WERI-Rb-1 (cell line): ENCODE measurements around the gene MEPE.

Source experiments
- DNase-seq: peaks from one replicate; pipeline ENCODE4 v3.0.0-alpha.2; 2020
- H3K27ac ChIP-seq: fragments of 250-450 bp; sonication (Bioruptor Pico); 2 replicates; pipeline ENCODE4 v1.5.1; 2020; ENCODE audit warnings: mild to moderate bottlenecking, moderate library complexity
- H3K27me3 ChIP-seq: fragments of 250-450 bp; sonication (Bioruptor Pico); 2 replicates; pipeline ENCODE4 v1.5.1; 2021; ENCODE audit warnings: mild to moderate bottlenecking, low read depth, moderate library complexity; ENCODE audit not compliant: insufficient read depth, severe bottlenecking
- H3K36me3 ChIP-seq: fragments of 250-450 bp; sonication (Bioruptor Pico); 2 replicates; pipeline ENCODE4 v1.5.1; 2020; ENCODE audit warnings: mild to moderate bottlenecking, moderate library complexity
- H3K4me3 ChIP-seq: 2 replicates; pipeline ENCODE4 v1.5.1; 2011; ENCODE audit warnings: low read depth, mild to moderate bottlenecking, control low read depth, low read length
- H3K9me3 ChIP-seq: fragments of 250-450 bp; sonication (Bioruptor Pico); 2 replicates; pipeline ENCODE4 v1.5.1; 2021; ENCODE audit warnings: mild to moderate bottlenecking, moderate library complexity; ENCODE audit not compliant: severe bottlenecking
- CTCF ChIP-seq: IDR thresholded peaks from 2 replicates; pipeline ENCODE4 v1.5.1; 2011; ENCODE audit warnings: low read depth, mild to moderate bottlenecking, control low read depth, inconsistent platforms, low read length

The MEPE gene

GRCh38 chr4:87844452-87844851 is 11.7 kb downstream of the MEPE start:
- DNase-seq = no peak
- Histone ChIP-seq H3K27me3 (no peaks in the 10 kb centered on the region), H3K4me3 (no peak overlapping the region), H3K9me3 (no peaks in the 10 kb centered on the region), H3K36me3 (no peaks in the 10 kb centered on the region), H3K27ac (no peak overlapping the region)
- no peak for TF ChIP-seq CTCF

DNA sequence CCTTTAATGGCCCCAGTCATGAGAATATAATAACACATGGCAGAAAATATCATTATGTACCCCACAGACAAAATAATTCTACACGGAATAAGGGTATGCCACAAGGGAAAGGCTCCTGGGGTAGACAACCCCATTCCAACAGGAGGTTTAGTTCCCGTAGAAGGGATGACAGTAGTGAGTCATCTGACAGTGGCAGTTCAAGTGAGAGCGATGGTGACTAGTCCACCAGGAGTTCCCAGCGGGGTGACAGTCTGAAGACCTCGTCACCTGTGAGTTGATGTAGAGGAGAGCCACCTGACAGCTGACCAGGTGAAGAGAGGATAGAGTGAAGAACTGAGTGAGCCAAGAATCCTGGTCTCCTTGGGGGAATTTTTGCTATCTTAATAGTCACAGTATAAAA is 13.5 kb downstream of the MEPE start:
- Histone ChIP-seq H3K27ac (no peak overlapping the region), H3K4me3 (no peak overlapping the region), H3K27me3 (no peaks in the 10 kb centered on the region), H3K9me3 (no peaks in the 10 kb centered on the region), H3K36me3 (no peaks in the 10 kb centered on the region)
- no peak for DNase-seq
- TF ChIP-seq CTCF = no peak

GRCh38 chr4:87848622-87849351 is 16.0 kb downstream of the MEPE start:
- no peaks in the 10 kb centered on the region for H3K27me3 ChIP-seq
- peak overlapping the region; percentile 35 for H3K4me3 ChIP-seq
- no peak overlapping the region for H3K27ac ChIP-seq
- H3K9me3 ChIP-seq = no peaks in the 10 kb centered on the region
- no peaks in the 10 kb centered on the region for H3K36me3 ChIP-seq
- TF ChIP-seq CTCF = peak; percentile 68
- peak; percentile 29 for DNase-seq

GRCh38 chr4:87849612-87850011 is 16.8 kb downstream of the MEPE start:
- no peak overlapping the region for H3K4me3 ChIP-seq
- H3K9me3 ChIP-seq = no peaks in the 10 kb centered on the region
- no peak for DNase-seq
- no peaks in the 10 kb centered on the region for H3K27me3 ChIP-seq
- no peaks in the 10 kb centered on the region for H3K36me3 ChIP-seq
- TF ChIP-seq CTCF = no peak
- H3K27ac ChIP-seq = no peak overlapping the region

DNA sequence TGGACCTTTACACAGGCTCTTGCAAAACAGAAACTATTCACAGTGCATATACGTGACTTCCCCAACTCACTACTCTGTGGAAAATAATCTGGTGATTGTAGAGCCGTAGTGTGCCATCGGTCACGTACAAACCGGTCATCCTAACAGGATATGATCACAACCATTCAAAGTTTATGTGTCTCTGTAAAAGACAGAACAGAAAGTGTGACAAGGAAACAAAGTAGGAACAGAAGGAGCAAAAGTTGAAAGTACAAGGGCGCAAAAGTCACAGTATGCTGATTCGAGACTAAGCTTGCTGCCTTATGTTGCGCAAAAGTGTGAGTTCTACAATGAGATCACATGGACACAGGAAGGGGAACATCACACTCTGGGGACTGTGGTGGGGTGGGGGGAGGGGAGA is 18.6 kb downstream of the MEPE start:
- no peak for DNase-seq
- no peaks in the 10 kb centered on the region for H3K27me3 ChIP-seq
- no peaks in the 10 kb centered on the region for H3K36me3 ChIP-seq
- no peak for TF ChIP-seq CTCF
- H3K9me3 ChIP-seq = no peaks in the 10 kb centered on the region
- no peak overlapping the region for H3K27ac ChIP-seq
- H3K4me3 ChIP-seq = no peak overlapping the region

- DNase-seq = no peak
- no peaks in the 10 kb centered on the region for H3K27me3 ChIP-seq
- H3K9me3 ChIP-seq = no peaks in the 10 kb centered on the region
- H3K27ac ChIP-seq = no peak overlapping the region
- TF ChIP-seq CTCF = no peak
- no peak overlapping the region for H3K4me3 ChIP-seq
- H3K36me3 ChIP-seq = no peaks in the 10 kb centered on the region
Observed at GRCh38 chr4:87851953-87852352, 19.2 kb downstream of the MEPE start.
